Keratinocyte (primary cell): ENCODE data around the gene DUSP23. TPM values are rescaled to one million over a fixed set of nuclear protein-coding genes. Genes with fewer than 3 reads are reported as not detected.
A peak's percentile ranks its signal among the peaks of the same experiment; 100 is the strongest.

Experiments
- DNase-seq: peaks from one replicate; pipeline ENCODE4 v3.0.0-alpha.2; 2011; ENCODE audit warnings: low read depth, missing footprints, low spot score
- FAIRE-seq: peaks from 2 replicates; lab custom pipeline; 2011; peaks lifted over from hg19 to GRCh38; lab: Jason Lieb, UNC
- H2AFZ ChIP-seq: 2 replicates; pipeline ENCODE4 v1.6.0; 2012; ENCODE audit warnings: low read length, control low read depth, inconsistent platforms; ENCODE audit not compliant: control insufficient read depth
- H3K27ac ChIP-seq: 2 replicates; pipeline ENCODE4 v1.5.1; 2011; ENCODE audit warnings: low read length; ENCODE audit not compliant: control insufficient read depth, insufficient read depth
- H3K27me3 ChIP-seq: 3 replicates; pipeline ENCODE4 v1.6.0; 2011; ENCODE audit warnings: low read length; ENCODE audit not compliant: control insufficient read depth, insufficient read depth; ENCODE audit errors: extremely low read depth
- H3K36me3 ChIP-seq, 2 experiments: 2 replicates in 1 of 2; 3 replicates in 1 of 2; pipeline ENCODE4 v1.5.1; 2011; ENCODE audit warnings: low read length in 2 of 2, mild to moderate bottlenecking in 1 of 2; ENCODE audit not compliant: control insufficient read depth in 2 of 2, insufficient read depth in 2 of 2; ENCODE audit errors: extremely low read depth in 1 of 2
- H3K4me1 ChIP-seq: 3 replicates; pipeline ENCODE4 v1.5.1; 2011; ENCODE audit warnings: low read length; ENCODE audit not compliant: control insufficient read depth, insufficient read depth; ENCODE audit errors: extremely low read depth
- H3K4me2 ChIP-seq: 3 replicates; pipeline ENCODE4 v1.6.0; 2011; ENCODE audit warnings: low read depth, low read length; ENCODE audit not compliant: control insufficient read depth, insufficient read depth; ENCODE audit errors: extremely low read depth
- H3K4me3 ChIP-seq, 3 experiments: fragments of 200-600 bp in 1 of 3; sonication (generic) in 1 of 3; 2 replicates in 2 of 3; 3 replicates in 1 of 3; pipeline ENCODE4 v1.5.1; 2011 to 2016; ENCODE audit warnings: low read length in 3 of 3, mild to moderate bottlenecking in 3 of 3, control low read depth in 2 of 3, inconsistent platforms in 1 of 3, low read depth in 1 of 3, mixed read lengths in 1 of 3, mixed run types in 1 of 3, moderate library complexity in 1 of 3; ENCODE audit not compliant: control insufficient read depth in 2 of 3, insufficient read depth in 2 of 3; ENCODE audit errors: extremely low read depth in 1 of 3
- H3K79me2 ChIP-seq: 2 replicates; pipeline ENCODE4 v1.6.0; 2012; ENCODE audit warnings: low read length; ENCODE audit not compliant: control insufficient read depth, insufficient read depth
- H3K9ac ChIP-seq: 3 replicates; pipeline ENCODE4 v1.6.0; 2011; ENCODE audit warnings: low read length; ENCODE audit not compliant: control insufficient read depth, insufficient read depth; ENCODE audit errors: extremely low read depth
- H3K9me1 ChIP-seq: 3 replicates; pipeline ENCODE4 v1.6.0; 2011; ENCODE audit warnings: low read length; ENCODE audit not compliant: control insufficient read depth, insufficient read depth; ENCODE audit errors: extremely low read depth
- H3K9me3 ChIP-seq: 2 replicates; pipeline ENCODE4 v1.5.1; 2012; ENCODE audit warnings: low read depth, low read length; ENCODE audit not compliant: control insufficient read depth
- H4K20me1 ChIP-seq: 3 replicates; pipeline ENCODE4 v1.6.0; 2011; ENCODE audit warnings: low read length; ENCODE audit not compliant: control insufficient read depth, insufficient read depth; ENCODE audit errors: extremely low read depth
- EZH2 ChIP-seq: IDR thresholded peaks from one replicate; pipeline ENCODE4 v1.6.1; 2012; ENCODE audit warnings: inconsistent platforms, mild to moderate bottlenecking, low read length, moderate library complexity
- dilution Hi-C: fragments of 300-500 bp; cut with MboI; formaldehyde crosslinking; loops from one replicate; pipeline ENCODE4 v1.7.0; 2020; ENCODE audit warnings: low sequenced_read_pairs; ENCODE audit not compliant: extremely low pct_ligation_motif_present
- polyA minus RNA-seq, 3 experiments: library from RNA; depleted of rRNA, polyadenylated mRNA; stranded (reverse); fragments of >200 nt; gene quantifications; 1 replicate in 1 of 3; 2 replicates in 1 of 3; 3 replicates in 1 of 3; pipeline ENCODE4 v1.2.3, GENCODE V29; 2011
- polyA plus RNA-seq, 5 experiments: library from polyadenylated mRNA; depleted of rRNA in 3 of 5; stranded (reverse) in 3 of 5; stranded (forward) in 1 of 5; unstranded in 1 of 5; fragments of >200 nt; gene quantifications; 1 replicate in 1 of 5; 2 replicates in 3 of 5; 3 replicates in 1 of 5; pipeline versions ENCODE4 v1.2.1 to v1.2.3, GENCODE V29; 2011 to 2012; ENCODE audit warnings: missing spikeins in 2 of 5, low read depth in 1 of 5, low replicate concordance in 1 of 5
- TF ChIP-seq, protein P1 (sequence below), 3 experiments: IDR thresholded peaks in 1 of 3; conservative IDR thresholded peaks in 1 of 3; optimal IDR thresholded peaks in 1 of 3; 2 replicates in 2 of 3; 3 replicates in 1 of 3; pipeline versions ENCODE3 to v1.5.1; 2011; ENCODE audit warnings: low read length in 3 of 3, mild to moderate bottlenecking in 3 of 3, moderate library complexity in 2 of 3, control low read depth in 1 of 3, inconsistent platforms in 1 of 3; ENCODE audit not compliant: insufficient read depth in 2 of 3; ENCODE audit errors: extremely low read depth in 1 of 3

The DUSP23 gene
- polyA plus RNA-seq = 23.8 to 44.6 TPM (median 35.0 TPM) in 3 replicates
- polyA plus RNA-seq (2011; ENCODE audit: low read depth) = 15.5 TPM
- 21.0 and 40.4 TPM in 2 replicates for polyA plus RNA-seq (2011; cell fraction: cytosol; rRNA removed)
- 11.3 and 13.9 TPM in 2 replicates for polyA plus RNA-seq (2011; cell fraction: nucleus; rRNA removed)
- polyA plus RNA-seq (2012; ENCODE audit: low replicate concordance) = 34.1 and 43.4 TPM in 2 replicates
- 10.1 to 14.7 TPM (median 10.8 TPM) in 3 replicates for polyA minus RNA-seq
- polyA minus RNA-seq (2011; cell fraction: cytosol; rRNA and poly(A)+ RNA removed) = 29.5 TPM
- 3.2 and 3.3 TPM in 2 replicates for polyA minus RNA-seq (2011; cell fraction: nucleus; rRNA and poly(A)+ RNA removed)

DNA sequence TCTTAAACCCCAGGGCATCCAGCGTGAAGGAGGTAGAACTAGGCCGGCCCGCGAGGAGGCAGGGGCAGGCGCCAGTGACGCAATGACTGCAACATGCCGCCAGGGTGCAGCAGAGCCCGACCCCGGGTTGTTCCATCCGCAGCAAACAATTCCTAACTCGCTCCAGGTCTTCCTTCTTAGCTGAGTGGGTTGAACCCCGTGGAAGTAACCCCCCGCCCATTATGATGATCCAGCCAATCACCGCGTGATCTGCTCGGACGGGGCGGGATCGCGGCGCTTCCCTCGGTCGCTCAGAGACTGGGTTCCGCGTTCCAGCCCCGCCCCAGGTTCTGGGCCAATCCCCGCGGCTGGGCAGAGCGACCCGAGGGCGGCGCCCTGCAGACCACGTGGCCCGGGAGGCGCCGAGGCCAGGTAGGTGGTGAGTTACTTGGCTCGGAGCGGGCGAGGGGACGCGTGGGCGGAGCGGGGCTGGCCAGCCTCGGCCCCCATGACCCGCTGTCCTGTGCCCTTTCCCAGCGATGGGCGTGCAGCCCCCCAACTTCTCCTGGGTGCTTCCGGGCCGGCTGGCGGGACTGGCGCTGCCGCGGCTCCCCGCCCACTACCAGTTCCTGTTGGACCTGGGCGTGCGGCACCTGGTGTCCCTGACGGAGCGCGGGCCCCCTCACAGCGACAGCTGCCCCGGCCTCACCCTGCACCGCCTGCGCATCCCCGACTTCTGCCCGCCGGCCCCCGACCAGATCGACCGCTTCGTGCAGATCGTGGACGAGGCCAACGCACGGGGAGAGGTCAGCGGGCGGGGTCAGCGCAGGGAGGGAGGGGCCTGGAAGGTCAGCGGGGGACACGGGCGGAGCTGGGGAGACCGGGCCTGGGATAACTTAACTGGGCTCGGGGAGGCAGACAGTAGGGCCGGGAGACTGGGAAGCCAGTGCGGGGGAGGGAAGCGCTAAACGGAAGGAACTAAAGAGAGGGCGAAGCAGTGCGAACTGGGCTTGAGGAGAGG lies at the start of gene DUSP23:
TSS of gene DUSP23 (plus strand) at position 380 of the 1,000 bp plus-strand sequence. CDS start at position 519, 139 bp downstream.
- H3K9ac ChIP-seq = peak within 1 kb of the TSS; percentile 64
- dilution Hi-C loops = loop anchor here (25.0 kb wide), 1 partner anchor 256 kb away; the partner anchor contains the start of gene PIGM
- FAIRE-seq = peak; percentile 91

DNA sequence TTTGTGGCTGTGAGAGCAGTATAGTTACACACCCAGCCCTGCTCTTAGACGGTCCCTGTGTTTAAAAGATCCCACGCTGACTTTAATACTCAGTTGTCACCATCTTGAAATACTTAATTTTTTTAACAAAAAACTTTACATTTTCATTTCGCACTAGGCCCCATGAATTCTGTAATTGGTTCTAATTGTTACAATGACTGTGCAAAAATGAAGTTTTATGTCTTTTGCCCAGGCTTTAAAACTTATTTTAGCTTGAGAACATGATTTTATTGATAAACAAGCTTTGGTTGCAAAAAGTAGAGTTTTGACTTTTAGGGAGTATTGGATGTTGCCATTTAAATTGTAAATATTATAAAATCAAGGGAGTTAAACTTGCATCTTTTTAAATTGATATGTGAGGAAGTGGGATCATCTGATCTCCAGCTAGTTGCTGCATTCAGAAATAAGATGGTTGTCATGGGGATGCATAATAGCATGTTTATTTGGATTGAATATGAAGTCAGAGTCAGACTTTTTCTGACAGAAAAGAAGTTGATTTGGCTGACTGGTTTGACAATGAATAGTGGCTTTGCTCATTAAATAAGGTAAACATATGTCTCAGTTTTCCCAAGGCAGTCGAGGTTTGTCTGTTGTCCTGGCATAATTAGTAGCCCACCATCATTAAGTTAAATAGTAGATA lies 43.4 kb upstream of the DUSP23 start:
- H3K4me1 ChIP-seq = no peaks in the 10 kb centered on the region
- TF ChIP-seq EZH2 = no peak
- TF ChIP-seq, protein P1, sequence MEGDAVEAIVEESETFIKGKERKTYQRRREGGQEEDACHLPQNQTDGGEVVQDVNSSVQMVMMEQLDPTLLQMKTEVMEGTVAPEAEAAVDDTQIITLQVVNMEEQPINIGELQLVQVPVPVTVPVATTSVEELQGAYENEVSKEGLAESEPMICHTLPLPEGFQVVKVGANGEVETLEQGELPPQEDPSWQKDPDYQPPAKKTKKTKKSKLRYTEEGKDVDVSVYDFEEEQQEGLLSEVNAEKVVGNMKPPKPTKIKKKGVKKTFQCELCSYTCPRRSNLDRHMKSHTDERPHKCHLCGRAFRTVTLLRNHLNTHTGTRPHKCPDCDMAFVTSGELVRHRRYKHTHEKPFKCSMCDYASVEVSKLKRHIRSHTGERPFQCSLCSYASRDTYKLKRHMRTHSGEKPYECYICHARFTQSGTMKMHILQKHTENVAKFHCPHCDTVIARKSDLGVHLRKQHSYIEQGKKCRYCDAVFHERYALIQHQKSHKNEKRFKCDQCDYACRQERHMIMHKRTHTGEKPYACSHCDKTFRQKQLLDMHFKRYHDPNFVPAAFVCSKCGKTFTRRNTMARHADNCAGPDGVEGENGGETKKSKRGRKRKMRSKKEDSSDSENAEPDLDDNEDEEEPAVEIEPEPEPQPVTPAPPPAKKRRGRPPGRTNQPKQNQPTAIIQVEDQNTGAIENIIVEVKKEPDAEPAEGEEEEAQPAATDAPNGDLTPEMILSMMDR (optimal IDR thresholded peaks at IDR 0.05 in 1 of 3, IDR thresholded peaks at IDR 0.05 in 1 of 3, conservative IDR thresholded peaks at IDR 0.05 in 1 of 3; ENCODE audit: extremely low read depth in 1 of 3, insufficient read depth in 2 of 3, low read length in 3 of 3) = no peak
- no peak overlapping the region for H3K9ac ChIP-seq
- DNase-seq (no peak), FAIRE-seq (no peak)
- H3K9me1 ChIP-seq = no peaks in the 10 kb centered on the region
- no peaks in the 10 kb centered on the region for H3K9me3 ChIP-seq
- no peaks in the 10 kb centered on the region for H3K36me3 ChIP-seq
- H3K4me3 ChIP-seq = no peak overlapping the region
- no peak overlapping the region for H3K27ac ChIP-seq
- H2AFZ ChIP-seq = no peak overlapping the region
- H4K20me1 ChIP-seq = no peaks in the 10 kb centered on the region
- no peaks in the 10 kb centered on the region for H3K79me2 ChIP-seq
- dilution Hi-C loops = no loop called here
- no peaks in the 10 kb centered on the region for H3K27me3 ChIP-seq
- H3K4me2 ChIP-seq = no peak overlapping the region

More for the DNA sequence above, at the start of gene DUSP23:
- Histone ChIP-seq H3K79me2 (no peaks in the 10 kb centered on the region), H3K4me2 (peak within 1 kb of the TSS; percentile 59), H3K36me3 (no peaks in the 10 kb centered on the region), H3K27ac (peak within 1 kb of the TSS; percentile 33), H2AFZ (peak within 1 kb of the TSS; percentile 85), H4K20me1 (no peaks in the 10 kb centered on the region), H3K4me1 (no peaks in the 10 kb centered on the region), H3K4me3 (peak within 1 kb of the TSS; percentile 64 to 90 (median 72)), H3K27me3 (no peaks in the 10 kb centered on the region), H3K9me3 (no peaks in the 10 kb centered on the region), H3K9me1 (no peaks in the 10 kb centered on the region)
- peak; percentile 84 for DNase-seq
- TF ChIP-seq, protein P1 (optimal IDR thresholded peaks at IDR 0.05 in 1 of 3, IDR thresholded peaks at IDR 0.05 in 1 of 3, conservative IDR thresholded peaks at IDR 0.05 in 1 of 3; ENCODE audit: extremely low read depth in 1 of 3, insufficient read depth in 2 of 3, low read length in 3 of 3) = peak; percentile 96 to 98 (median 98)
- TF ChIP-seq EZH2 = no peak
